GM19099 (cell line): ENCODE measurements around the gene SEMA4C.

Source experiments
- POLR2A ChIP-seq: IDR thresholded peaks from 3 replicates; pipeline ENCODE4 v1.6.1; 2011; ENCODE audit warnings: low read depth; ENCODE audit not compliant: insufficient read length; ENCODE audit errors: extremely low read depth

Gene SEMA4C

DNA sequence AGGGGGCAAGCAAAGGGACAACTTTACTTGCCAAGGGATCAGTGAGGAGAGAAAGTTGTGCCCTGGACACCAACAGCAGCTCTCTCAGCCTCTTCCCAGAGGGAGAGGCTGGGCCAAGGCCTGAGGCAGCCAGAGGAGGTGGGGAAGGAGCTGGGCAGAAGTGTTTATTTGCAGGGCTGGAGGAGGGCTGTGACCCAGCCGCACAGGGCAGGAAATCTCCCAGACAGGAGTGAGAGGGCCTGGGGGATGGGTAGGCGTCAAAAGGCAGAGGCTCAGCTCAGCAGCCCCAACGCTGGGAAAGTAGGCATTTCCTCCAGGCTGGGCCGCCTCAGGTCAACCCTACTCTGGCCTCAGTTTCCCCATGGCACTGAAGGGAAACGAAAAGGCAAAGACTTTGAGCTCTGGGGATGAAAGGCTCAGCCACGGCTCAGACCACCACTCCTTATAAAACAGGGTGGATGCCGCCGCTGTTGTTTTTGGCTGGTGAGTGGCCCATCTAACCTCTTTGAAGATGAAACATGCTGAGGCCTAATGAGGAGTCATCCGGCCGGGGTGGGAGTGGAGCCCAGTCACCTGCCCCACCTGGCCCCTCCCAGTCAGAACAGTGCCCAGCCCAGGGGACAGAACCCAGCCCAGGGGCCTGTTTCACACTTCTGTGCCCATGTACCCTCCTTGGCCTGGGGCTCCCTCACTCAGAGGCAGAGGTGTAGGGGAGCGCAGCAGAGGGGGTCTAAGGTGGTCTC, 21.9 kb upstream of the SEMA4C start:
- no peak for TF ChIP-seq POLR2A

DNA sequence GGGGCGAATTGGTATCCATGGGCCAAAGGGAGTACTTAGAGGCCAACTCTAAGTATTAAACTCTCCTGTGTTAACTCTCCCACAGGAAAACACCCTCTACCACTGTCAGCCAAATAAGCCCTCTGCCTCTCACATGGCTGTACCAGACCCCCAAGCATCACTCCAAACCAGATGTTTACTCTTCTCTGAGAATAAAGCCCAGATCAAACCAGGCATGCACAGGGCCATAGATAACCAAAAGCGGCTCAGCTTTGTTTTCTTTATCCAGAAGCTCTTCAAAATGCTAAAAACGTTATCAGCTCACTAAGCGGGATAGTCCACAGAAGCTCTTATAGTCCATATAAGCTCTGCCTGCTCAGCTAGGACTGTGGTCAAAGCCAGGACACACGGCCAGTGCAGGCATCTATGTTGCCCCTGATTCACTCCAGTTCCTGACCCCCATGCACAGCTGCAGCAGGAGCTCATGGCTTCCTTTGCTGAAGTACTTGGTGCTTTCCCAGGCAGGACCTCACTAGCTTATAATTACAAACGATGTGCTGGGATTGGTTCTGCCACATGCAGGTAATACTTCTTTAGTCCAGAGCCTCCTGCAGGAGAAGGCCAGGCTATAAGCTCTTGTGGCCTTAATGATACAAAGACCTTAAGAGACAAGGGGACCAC, 21.0 kb upstream of the SEMA4C start:
- TF ChIP-seq POLR2A: no peak

DNA sequence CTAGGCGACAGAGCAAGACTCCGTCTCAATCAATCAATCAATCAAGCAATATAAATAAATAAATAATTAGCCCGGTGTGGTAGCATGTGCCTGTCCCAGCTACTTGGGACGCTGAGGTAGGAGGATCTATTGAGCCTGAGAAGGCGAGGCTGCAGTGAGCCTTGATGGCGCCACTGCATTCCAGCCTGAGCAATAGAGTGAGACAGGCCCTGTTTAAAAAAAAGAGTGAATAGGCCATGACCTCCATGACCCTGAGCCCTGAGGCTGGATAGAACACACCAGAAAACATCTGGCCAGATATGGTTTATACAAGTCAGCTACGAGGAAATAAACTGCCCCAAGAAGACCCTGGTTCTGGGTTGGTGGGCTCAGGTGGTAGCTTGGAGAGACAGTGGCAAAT, 20.4 kb upstream of the SEMA4C start:
- no peak for TF ChIP-seq POLR2A

DNA sequence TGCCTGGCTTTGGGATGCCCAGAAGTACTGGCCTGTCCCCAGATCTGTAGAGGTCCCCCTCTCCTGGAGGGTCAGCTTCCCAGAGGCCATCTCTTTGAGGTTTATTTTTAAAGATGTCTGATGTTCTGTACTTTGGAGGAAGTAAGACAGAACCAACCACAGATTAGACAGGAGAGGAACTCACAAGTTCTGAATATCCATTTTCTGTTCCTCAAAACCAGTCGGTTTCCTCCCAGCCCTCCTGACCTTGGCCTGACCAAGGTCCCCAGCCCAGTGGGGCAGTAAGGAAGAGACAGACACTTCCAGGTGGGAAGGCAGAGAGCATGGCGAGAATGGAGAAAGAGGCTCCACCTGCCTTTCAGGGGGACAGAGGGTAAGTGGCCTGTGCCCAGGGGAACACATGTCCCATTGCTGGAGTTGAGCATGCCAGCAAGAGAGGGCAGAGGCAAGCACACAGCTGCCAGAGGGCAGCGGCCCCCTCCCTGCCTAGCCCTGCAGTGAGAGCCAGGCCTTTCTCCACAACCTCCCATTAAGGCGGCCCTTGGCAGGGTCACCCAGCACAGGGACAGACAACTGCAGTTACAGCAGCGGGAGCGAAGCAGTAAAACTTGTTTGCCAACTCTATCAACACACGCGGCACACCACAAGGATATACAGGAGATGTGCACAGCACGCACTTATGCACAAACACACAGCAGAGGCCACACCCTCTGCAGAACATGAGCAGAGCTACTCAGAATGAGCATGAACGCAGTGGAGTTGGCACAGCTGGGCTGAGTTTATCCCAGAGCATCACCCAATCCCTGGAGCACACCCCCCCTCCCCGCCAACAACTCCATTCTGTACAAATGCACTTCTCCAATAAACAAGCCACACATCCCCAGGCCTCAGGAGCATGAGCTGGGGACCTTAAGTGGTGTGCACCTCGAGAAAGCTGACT, 18.5 kb upstream of the SEMA4C start:
- no peak for TF ChIP-seq POLR2A

DNA sequence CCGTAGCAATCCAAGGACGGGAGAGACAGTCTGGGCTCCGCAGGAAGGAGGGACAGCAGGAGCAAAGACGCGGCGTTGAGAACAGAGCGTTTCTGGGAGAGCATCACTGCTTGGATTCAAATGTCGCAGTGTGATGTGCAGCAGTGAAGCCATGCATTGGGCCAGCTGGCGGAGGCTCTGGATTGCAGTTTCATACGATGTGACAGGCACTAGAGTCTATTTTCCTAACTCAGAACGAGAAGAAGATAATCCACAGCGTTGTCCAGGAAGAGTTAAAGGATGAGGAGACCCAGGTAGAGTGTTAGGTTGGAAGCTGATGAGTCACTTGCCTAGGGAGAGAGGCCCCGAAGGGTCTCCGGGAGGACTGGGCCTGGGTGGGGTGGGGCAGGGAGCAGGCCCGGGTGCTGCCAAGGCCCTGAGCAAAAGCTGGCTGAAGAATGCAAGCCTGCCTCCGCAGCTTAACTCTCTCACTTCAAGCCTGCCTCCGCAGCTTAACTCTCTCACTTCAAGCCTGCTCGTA, 17.7 kb upstream of the SEMA4C start:
- TF ChIP-seq POLR2A: no peak

DNA sequence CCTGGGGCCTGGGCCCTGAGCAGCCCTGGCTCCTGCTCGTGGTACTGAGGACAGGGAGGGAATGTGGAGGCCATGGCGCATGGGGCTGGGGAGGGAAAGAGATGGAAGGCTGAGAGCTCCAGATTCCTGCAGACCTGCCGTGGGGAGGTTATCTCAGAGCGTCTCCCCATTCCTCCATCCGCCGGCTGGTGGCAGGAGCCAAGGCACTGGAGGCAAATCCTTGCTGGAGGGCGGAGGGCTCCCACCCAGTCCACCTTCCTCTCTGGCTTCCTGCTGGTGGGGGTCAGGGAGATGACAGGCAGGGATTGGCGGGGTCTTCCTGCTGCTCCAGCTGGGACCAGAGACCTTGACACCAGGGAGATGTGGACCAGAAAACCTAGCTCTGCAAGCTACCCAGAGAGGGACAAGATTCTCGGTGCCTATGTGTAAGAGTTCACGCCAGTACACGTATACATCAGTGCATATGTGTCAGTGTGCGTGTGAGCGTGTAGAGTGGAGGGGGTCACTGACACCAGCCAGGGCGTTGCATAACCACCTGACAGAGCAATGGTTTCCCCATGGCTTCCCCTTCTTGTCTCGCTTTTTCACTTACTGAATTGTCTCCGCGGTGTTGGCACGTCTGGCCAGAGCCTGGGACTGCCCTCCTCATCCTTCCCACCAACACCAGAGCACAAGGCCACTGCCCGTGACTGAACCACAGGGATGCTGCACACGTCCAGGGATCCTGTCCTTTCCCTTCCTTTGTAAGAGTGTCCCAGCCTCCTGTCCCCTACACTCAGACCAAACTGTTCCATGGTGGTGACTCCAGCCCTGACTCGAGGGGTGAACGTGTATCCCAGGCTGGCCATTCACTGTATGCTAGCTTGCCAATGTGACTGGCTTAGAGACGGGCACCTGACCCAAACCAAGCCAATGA, 15.8 kb upstream of the SEMA4C start:
- TF ChIP-seq POLR2A: no peak

DNA sequence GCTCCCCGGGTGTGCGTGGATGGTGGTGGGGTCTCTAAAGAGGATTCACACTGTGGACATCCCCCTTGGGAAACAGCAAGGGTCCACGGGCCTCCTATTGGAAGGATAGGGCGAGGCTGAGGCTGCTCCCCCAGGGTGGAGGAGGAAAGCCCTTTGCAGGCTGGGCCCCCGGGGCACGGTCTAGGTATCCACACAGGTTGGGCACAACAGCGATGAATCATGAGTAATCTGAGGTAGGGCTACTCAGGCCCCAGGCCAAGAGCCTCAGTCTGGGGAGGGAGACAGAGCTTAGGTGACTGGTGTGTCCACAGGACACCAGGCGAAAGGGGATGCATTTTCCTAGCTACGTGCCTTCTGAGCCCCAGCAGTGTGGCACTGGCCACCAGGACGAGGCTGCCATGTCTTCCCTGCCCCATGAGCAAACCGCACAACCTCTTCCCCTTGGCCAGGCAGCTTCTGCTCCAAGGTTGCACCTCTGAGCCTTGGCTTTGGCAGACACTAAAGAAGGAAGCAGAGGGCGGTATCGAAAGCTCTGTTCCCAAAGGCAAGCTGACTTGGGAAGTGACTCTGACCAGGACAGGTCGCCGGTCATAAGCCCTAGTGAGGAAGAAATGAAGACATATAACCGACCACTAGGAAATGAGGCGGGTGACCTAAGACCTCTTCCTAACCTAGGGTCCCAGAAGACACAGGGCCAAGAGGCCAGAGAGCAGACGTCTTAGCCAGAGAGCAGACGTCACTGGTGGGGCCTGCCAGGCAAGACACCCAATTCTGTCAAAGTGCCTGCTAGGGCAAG, 14.6 kb upstream of the SEMA4C start:
- no peak for TF ChIP-seq POLR2A

DNA sequence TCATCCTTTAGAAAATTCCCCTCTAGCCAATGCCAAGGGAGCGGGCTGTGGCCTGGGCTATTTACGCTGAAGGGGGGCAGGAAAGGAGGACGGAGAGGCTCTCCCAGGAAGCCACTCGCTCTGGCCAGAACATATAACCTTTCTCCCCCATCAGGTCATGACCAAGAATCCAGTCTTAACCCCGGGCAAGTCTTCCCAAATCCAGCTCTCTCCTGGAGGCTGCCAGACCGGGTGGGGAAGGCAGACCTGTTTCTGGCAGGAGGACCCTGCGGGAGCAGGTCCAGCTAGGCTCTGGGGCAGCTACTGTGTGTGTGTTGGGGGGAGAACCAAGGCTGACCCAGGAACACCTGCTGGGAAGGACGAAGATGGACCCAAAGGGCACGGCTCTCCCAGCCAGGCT, 13.4 kb upstream of the SEMA4C start:
- no peak for TF ChIP-seq POLR2A

DNA sequence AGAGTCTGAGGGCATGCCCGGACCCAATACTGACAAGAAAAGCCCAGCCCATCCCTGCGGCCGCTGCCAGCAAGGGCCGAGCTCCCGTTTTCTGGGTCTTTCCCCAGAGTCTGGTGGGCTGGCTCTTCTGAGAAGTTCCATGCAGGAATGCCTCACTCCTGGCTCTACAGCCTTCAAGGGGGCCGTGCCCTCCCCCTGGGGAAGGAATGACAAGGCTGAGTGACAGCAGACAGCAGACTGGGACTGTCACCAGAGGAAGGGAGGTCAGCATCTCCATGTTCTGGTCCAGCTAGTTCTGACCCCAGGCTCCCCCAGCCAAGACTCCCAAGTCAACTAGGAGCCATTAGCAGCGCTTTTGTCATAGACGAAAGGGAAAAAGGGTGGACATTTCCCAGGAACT, 13.0 kb upstream of the SEMA4C start:
- no peak for TF ChIP-seq POLR2A

DNA sequence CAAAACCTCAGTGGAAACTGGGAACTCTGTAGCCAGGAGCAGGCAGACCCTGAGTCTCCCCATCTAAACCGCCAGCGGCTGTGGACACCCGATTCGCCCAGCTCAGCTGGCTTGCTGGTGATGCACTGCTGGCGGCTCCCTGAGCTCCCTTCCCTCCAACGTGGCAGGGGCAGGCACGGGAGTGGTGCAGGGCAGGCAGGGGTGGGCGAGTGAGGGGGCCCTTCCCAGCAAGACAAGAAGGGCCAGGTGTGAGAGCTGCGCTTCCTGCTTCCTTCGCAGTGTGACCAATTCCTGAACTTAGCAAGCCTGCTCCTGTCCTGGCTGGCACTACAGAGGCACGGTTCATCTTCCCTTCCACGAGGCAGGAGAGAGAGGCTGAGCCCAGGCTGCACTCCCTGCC, 12.3 kb upstream of the SEMA4C start:
- TF ChIP-seq POLR2A: no peak

DNA sequence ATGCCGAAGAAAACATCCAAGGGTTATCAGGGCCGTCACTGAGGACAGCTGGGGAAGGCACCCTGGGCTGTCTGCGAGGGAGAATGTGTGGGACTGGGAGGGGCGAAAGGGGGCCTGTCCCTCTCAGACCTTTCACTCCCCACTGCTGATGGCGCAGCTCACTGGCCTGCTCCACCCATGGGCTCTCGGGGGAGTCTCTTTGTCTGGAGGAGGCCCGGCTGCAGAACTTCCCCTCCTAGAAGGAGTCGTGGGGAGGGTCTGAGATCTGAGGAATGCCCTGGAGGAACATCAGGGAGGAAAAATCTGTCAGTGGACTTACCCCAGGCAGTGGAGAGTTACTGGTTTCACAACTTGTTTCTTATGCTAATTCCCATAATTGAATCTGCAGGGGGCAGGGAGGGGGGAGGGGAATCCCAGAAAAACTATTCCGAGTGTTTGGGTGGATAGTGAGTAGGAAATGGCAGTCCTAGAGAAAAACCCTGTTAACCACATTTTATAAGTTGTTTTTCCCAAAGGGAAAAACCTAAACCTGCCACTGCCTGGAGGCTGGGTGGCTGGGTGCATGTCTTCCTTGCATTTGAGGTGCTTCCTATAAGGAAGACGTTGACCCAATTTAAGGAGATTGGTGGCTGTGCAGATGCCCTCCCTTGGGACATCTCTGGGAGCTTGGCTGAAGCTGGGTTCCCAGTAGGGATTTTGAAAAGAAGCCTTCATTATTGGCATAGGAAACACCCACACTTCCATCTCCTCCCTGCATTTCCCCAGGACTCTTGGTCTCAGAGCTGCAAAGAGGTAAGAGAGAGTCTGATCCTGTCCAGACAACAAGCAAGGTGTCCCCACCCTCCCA, 11.7 kb upstream of the SEMA4C start:
- TF ChIP-seq POLR2A: no peak

DNA sequence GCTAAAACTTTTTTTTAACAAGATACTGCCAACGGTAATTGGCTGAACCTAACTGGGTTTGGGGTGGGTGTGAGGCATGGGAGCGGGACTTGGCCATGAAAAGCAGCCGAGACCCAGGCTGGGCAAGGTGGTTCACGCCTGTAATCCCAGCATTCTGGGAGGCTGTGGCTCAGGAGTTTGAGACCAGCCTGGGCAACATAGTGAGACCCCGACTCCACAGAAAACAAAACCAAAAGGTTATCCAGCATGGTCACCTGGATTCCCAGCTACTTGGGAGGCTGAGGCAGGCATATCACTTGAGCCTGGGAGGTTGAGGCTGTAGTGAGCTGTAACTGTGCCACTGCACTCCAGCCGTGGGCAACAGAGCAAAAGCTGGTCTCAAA, 11.0 kb upstream of the SEMA4C start:
- TF ChIP-seq POLR2A: no peak
